ENCODE measurements around the gene DDX1.
"Not testable (repeated sequence)": the region's sequence is repeated elsewhere in the genome, so short reads cannot be mapped to it uniquely, and the experiment has no call there.

Gene DDX1

GRCh38 chr2:15591692-15592463 lies at the start of gene DDX1:
Gene DDX1, plus strand, starts transcription at chr2:15591868. Its CDS starts 66 bp downstream, at chr2:15591934.
- DNase-seq (ENCODE audit: low read depth in 2 of 2), result peak; percentile 63 to 64

DNA sequence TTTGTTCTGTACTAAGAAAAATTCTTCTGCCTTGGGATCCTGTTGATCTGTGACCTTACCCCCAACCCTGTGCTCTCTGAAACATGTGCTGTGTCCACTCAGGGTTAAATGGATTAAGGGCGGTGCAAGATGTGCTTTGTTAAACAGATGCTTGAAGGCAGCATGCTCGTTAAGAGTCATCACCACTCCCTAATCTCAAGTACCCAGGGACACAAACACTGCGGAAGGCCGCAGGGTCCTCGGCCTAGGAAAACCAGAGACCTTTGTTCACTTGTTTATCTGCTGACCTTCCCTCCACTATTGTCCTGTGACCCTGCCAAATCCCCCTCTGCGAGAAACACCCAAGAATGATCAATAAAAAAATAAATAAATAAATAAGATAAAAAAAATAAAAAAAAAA lies 49.4 kb upstream of the DDX1 start:
- DNase-seq (ENCODE audit: low read depth in 2 of 2), result not testable (repeated sequence)

DNA sequence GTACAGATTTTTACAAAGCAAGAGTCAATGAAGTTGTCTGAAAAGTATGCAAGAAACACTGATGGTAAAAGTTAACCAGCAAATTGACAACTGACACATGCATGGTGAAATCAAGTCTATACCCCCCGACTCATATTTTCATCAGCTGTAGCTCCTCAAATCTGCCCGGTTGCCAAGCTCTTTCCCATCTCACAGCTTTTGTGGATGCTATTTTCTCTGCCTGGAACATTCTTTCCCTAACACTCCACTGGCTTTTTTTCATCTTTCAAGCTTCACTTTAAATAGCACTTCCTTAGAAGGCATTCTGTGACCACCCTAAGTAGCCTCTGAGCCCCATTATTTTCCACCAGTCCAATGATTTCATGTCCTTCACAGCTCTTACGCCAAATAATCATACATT lies 48.6 kb upstream of the DDX1 start:
- DNase-seq (ENCODE audit: low read depth in 2 of 2), result no peak

GRCh38 chr2:15543541-15543940 lies 48.1 kb upstream of the DDX1 start:
- DNase-seq (ENCODE audit: low read depth in 2 of 2), result no peak

DNA sequence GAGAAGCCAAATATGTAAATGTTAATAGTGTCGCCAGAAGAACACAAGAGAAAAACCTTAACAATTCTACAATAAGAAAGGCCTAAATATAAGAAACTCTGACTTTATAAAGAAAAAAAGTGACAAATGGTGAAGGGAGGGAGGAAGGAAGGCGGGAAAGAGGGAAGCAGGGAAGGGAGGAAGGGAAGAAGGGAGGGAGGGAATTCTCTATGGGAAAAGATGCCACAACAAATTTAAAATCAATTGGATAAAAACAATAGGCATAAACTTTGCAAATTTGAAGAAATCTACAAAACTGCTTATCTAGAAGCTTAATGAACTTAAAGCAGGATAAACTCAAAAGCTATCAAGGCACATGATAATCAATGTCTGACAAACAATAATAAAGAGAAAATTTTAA lies 47.4 kb upstream of the DDX1 start:
- no peak for DNase-seq (ENCODE audit: low read depth in 2 of 2)

DNA sequence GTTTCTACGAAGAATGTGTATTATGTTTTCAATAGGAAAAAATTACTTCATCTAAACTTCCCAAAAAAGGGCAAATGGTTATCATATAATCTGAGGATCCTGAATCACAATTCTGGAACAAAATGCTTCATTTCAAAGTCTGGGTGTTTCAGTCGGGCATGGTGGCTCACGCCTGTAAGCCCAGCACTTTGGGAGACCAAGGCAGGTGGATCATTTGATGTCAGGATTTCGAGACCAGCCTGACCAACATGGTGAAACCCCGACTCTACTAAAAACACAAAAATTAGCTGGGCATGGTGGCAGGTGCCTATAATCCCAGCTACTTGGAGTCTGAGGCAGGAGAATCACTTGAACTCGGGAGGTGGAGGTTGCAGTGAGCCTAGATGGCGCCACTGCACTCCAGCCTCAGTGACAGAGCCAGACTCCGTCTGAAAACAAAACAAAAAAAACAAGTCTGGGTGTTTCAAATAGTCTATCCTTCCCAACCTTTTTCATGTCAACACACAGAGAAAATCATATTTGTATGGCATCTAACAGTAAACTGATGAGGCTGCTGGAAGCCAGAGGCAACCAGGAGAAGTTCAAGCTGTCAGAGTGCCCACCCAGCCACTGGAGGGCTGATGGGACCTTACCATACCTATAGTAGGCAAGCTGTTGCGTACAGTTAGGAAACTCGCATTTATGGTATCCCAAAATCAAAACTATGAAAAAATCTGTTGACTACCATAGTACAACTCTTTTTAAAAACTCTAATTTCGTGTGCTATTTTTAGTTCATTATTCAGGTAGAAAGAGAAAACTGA lies 45.2 kb upstream of the DDX1 start:
- DNase-seq (ENCODE audit: low read depth in 2 of 2), result no peak

DNA sequence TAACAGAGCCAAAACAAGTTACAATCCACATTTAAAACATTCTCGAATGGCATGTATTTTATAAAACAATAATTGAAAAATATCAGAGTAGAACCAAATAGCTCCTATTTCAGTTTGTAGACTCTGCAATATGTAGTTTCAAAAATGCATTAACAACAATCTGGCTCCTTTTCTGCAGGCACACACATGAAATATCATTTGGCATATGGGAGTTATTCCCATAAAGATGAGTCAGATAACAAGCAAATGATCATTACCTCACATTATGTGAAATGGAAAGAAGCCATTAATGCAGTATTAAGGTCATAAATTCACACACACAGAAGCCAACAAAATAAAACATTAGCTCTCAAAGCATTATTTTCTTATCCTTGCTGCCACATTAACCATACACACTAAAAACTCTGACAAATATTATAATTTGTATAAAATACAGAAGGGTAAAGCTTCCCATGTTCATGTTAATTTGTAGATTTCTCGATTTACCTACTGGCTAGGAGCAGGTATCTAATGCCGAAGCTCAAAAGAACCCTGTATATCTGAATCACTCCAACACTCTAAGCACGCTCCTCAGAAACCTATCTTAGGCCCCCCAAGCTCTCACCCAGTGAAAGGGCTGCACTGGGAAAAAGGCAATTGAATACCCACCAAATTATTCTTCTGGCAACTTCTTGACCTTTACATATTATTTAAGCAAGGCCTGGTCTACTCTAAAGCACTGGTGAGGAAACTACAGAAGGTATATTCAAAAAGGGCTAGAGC lies 44.4 kb upstream of the DDX1 start:
- peak; percentile 22 for DNase-seq (ENCODE audit: low read depth in 2 of 2)

- no peak for DNase-seq (ENCODE audit: low read depth in 2 of 2)
These were observed 42.7 kb upstream of the DDX1 start for GRCh38 chr2:15548974-15549373.

GRCh38 chr2:15553519-15553918 lies 38.1 kb upstream of the DDX1 start:
- no peak for DNase-seq (ENCODE audit: low read depth in 2 of 2)

- no peak for DNase-seq (ENCODE audit: low read depth in 2 of 2)
These were observed 37.7 kb upstream of the DDX1 start for GRCh38 chr2:15553951-15554350.

GRCh38 chr2:15554525-15555218 lies 37.0 kb upstream of the DDX1 start:
- DNase-seq (ENCODE audit: low read depth in 2 of 2), result peak; percentile 13

DNA sequence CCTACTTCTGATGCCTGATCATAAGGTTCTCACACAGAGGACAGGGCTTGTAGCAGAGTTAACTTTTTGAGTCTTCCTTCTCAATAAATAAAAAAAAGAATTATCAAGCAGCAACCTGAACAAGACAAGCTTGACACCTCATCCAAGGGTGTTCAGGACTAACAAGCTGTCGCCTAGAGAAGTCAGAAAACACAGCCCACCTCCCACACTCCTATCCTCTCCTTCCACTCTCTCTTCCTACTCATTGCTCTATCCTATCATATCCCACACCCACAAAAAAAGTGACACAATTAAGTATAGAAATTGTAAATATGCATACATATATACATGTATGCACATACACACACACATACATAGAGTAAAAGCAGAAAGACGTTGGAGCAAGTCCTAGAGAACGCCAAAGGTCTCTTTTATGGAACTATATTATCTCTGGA lies 35.9 kb upstream of the DDX1 start:
- DNase-seq (ENCODE audit: low read depth in 2 of 2), result no peak

DNA sequence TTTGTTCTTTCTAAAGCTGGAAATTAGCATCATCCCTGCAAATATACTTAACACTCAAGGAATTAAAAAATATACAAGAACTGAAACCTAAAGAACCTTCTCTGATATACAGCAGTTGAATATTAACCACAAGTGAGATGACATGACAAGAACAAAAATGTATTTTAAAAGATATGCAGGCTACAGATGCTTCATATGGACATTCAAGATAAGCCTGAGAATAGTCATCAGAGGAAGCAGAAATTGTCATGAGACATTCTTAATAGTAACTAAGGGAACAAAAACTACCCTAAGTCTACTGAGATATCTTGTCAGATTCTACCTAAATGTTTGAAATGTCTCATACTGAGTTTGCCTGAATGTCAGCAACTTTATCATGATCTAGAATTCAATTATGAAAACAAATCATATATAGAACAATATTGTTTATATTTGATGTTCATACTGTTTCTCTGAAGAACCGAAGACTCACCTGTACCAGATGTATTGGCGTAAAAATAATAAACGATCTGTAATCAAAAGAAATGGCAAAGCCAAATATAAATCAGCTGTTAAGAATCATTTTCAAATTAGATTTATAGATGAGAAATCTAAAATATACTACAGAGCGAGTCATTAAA lies 35.2 kb upstream of the DDX1 start:
- DNase-seq (ENCODE audit: low read depth in 2 of 2), result no peak

DNA sequence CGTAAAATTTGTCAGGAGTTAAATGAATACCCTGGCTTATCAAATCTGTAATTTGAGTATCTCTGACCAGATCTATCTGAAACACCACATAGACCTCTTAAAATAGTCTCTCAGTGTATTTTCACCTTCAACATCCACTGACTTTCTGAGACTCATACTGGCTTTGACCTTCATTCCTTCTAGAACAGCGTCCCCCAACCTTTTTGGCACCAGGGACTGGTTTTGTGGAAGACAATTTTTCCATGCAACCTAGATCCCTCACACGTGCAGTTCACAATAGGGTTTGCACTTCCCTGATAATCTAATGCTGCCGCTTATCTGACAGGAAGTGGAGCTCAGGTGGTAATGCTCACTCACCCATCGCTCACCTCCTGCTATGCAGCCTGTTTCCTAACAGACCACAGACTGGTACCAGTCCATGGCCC lies 33.8 kb upstream of the DDX1 start:
- DNase-seq (ENCODE audit: low read depth in 2 of 2), result no peak

GRCh38 chr2:15559379-15560139 lies 32.1 kb upstream of the DDX1 start:
- DNase-seq (ENCODE audit: low read depth in 2 of 2), result no peak

GRCh38 chr2:15560140-15560987 lies 31.3 kb upstream of the DDX1 start:
- DNase-seq (ENCODE audit: low read depth in 2 of 2), result no peak

GRCh38 chr2:15560988-15561573 lies 30.6 kb upstream of the DDX1 start, which contains the start of gene NBAS:
Gene NBAS, minus strand, starts transcription at chr2:15561334. Its CDS starts 30 bp downstream, at chr2:15561304.
- DNase-seq (ENCODE audit: low read depth in 2 of 2), result peak; percentile 71 to 74

- DNase-seq (ENCODE audit: low read depth in 2 of 2), result peak in 1 of 2 experiments; percentile 17
These were observed 29.9 kb upstream of the DDX1 start for GRCh38 chr2:15561574-15562344.

Data from fibroblast of skin of left quadriceps (primary cell).